Measurements from ENCODE around the gene TBC1D8.

DNA sequence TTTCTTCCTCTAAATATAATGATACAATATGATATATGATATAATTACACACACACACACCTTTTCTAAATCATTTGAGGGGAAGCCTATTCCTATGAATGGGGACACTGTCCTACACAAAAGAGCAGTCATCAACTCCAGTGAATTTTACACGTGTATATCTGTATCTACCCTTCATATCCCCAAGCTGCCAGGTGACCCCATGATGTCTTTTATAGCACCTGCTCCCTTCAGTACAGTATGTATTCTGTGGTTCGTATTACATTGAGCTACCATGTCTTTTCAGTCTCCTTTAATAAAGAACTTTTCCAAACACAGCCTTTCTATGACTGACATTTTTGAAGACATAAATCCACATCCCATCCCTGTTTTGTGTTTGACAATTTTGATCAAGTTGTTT is 19.0 kb downstream of the TBC1D8 start:
- no peak for TF ChIP-seq POLR2A (IDR thresholded peaks at IDR 0.05)
- TF ChIP-seq, protein P1, sequence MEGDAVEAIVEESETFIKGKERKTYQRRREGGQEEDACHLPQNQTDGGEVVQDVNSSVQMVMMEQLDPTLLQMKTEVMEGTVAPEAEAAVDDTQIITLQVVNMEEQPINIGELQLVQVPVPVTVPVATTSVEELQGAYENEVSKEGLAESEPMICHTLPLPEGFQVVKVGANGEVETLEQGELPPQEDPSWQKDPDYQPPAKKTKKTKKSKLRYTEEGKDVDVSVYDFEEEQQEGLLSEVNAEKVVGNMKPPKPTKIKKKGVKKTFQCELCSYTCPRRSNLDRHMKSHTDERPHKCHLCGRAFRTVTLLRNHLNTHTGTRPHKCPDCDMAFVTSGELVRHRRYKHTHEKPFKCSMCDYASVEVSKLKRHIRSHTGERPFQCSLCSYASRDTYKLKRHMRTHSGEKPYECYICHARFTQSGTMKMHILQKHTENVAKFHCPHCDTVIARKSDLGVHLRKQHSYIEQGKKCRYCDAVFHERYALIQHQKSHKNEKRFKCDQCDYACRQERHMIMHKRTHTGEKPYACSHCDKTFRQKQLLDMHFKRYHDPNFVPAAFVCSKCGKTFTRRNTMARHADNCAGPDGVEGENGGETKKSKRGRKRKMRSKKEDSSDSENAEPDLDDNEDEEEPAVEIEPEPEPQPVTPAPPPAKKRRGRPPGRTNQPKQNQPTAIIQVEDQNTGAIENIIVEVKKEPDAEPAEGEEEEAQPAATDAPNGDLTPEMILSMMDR (IDR thresholded peaks at IDR 0.05): no peak
